HL-60/S4 (cell line): ENCODE measurements around the gene MARK2.
"Not testable (repeated sequence)": the region's sequence is repeated elsewhere in the genome, so short reads cannot be mapped to it uniquely, and the experiment has no call there.

Experiments
- in situ Hi-C: fragments of 300-500 bp; cut with MboI; formaldehyde crosslinking; loops from 2 replicates; pipeline ENCODE4 v1.14.3; 2022; ENCODE audit warnings: low sequenced_read_pairs

MARK2 gene

DNA sequence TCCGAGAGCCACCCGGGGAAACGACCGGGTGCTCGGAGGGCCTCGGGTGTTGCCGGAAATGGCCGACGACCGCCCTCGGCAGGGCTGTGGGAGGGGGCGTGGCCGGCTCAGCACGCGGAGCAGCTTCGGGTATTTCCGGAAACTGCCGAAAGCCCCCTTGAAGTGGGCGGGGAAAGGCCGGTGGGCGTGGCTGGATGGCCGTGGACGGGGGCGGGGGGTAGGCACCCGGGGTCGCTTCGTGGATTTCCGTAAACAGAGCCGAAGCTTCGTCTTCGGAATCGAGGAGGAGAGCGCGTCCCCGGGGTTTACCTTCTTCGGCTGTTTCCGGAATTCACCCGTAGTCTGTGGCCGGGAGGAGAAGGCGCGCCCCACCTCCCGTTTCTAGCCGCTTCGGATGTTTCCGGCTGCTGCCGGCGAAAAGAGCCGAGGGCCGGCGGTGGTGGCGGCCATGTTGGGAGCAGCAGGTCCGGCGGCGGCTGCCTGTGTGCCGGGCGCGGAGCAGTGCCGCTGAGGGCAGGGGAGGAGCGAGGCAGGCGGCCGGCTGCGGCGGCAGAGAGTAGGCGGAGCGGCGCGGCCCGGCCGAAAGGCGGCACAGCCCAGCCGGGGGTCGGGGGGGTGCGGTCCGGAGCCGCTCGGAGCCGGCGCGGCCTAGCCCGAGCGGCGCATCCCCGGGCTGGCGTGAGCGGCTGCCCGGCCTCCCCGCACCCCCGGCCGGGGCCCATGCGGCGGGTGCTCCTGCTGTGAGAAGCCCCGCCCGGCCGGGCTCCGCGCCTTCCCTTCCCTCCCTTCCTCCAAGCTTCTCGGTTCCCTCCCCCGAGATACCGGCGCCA, at the start of gene MARK2:
TSS of gene MARK2 (plus strand) at position 433 of the 830 bp plus-strand sequence. CDS start at position 830, 397 bp downstream.
- in situ Hi-C loops = loop anchor here (5.0 to 10.0 kb wide), 2 partner anchors 66 to 308 kb away; no protein-coding TSS in a partner anchor

- in situ Hi-C loops = no loop called here
Observed at GRCh38 chr11:63791495-63792167, 47.3 kb upstream of the MARK2 start.

DNA sequence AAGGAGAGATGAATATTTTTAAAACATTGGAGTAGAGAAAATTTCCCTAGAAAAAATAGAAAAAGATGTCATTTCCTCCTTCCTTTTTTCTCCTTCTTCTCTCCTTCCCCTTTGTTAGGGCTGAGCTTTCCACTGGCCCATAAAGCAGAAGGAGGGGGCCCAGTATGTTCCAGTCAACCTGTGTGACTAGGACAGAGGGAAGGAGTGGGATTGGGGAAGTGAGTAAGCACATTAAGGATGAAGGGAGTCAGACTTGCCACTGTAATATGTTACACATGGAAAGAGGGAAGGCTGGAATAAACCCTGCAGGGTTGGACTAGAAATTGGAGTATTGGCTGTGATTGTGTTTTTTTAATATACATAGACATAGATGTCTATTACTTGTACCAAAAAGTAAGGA, 45.7 kb upstream of the MARK2 start:
- in situ Hi-C loops = no loop called here

GRCh38 chr11:63795066-63795465, 43.8 kb upstream of the MARK2 start:
- in situ Hi-C loops = no loop called here

- in situ Hi-C loops = no loop called here
Observed at GRCh38 chr11:63800921-63801320, 38.0 kb upstream of the MARK2 start.

DNA sequence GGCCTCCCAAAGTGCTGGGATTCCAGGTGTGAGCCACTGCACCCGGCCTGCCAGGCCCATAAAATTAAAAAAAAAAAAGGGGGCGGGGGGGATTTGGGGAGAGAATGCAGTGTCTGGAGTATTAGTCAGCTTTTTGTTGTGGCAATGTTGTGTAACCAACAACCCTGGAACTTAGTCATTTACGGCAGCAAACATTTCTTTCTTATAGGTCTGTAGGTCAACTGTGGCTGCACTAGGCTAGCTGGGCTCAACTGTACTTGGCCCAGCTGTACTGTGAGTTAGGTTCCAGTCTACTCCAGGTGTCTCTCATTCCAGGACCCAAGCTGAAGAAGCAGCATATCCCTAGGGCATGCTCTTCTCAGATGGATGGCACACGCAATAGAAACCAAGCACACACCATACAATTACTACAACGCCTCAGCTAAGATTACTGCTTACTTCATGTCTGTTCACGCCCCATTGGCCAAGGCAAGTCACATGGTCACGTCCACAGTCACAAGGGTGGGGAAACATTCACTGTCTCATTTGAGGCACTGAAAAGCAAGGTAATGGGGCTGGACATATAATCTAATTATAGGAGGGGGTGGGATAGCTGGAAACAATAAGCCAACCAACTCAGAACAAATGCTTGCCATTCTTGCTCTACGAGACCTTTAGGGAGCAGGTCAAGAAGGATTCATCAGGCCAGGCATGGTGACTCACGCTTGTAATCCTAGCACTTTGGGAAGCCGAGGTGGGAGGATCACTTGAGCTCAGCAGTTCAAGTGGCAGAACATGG, 36.1 kb upstream of the MARK2 start:
- in situ Hi-C loops = no loop called here

GRCh38 chr11:63804259-63804658, 34.7 kb upstream of the MARK2 start:
- in situ Hi-C loops = no loop called here

DNA sequence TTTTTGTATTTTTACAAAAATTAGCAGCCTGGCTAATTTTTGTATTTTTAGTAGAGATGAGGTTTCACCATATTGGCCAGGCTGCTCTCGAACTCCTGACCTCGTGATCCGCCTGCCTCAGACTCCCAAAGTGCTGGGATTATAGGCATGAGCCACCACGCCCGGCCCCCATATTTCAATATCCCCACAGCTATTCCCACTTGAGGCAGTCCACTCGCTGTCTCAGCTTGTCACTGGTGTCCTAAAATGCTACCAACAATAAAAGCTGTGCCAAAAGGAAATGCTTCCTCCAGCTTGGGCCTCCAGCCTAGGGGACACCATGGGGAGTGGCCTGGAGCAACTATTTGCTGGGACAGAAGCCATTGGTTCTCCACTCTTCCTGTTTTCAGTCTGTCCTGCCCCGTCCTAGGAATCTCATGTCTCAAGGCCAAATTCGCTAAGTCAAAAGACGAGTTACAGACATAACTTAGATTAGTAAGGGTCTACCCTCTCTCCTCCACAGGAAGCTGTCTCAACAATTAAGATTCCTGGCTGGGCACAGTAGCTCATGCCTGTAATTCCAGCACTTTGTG, 33.0 kb upstream of the MARK2 start:
- in situ Hi-C loops = no loop called here

DNA sequence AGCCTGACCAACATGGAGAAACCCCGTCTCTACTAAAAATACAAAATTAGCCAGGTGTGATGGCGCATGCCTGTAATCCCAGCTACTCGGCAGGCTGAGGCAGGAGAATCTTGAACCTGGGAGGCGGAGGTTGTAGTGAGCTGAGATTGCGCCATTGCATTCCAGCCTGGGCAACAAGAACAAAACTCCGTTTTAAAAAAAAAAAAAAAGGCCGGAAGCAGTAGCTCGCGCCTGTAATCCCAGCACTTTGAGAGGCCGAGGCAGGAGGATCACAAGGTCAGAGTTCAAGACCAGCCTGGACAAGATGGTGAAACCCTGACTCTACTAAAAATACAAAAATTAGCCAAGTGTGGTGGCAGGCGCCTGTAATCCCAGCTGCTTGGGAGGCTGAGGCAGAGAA, 28.5 kb upstream of the MARK2 start:
- in situ Hi-C loops = not testable (repeated sequence)

GRCh38 chr11:63811522-63811921, 27.4 kb upstream of the MARK2 start:
- in situ Hi-C loops = no loop called here

- in situ Hi-C loops = no loop called here
Observed at GRCh38 chr11:63813035-63813562, 25.8 kb upstream of the MARK2 start, which contains the start of gene SPINDOC. Gene SPINDOC (plus strand): TSS chr11:63813456. CDS start chr11:63813687, 231 bp downstream.

- in situ Hi-C loops = no loop called here
Observed at GRCh38 chr11:63813563-63814382, 25.1 kb upstream of the MARK2 start.

DNA sequence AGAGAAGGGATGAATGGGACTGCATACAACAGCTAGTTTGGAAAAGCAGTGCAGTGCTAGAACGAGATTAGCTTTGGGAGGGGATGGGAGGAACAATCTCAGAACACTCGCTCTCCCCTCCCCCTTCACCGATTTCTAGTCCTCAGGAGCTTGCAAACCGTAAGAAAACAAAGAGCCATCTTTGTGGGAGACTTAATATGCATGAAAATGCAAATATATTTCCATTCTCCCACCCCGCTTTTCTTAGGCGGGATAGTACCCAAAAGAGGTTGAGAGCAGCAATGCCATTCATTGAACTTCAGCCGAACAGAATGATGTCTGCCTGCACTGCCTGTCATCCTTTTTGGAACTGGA, 24.6 kb upstream of the MARK2 start:
- in situ Hi-C loops = no loop called here

DNA sequence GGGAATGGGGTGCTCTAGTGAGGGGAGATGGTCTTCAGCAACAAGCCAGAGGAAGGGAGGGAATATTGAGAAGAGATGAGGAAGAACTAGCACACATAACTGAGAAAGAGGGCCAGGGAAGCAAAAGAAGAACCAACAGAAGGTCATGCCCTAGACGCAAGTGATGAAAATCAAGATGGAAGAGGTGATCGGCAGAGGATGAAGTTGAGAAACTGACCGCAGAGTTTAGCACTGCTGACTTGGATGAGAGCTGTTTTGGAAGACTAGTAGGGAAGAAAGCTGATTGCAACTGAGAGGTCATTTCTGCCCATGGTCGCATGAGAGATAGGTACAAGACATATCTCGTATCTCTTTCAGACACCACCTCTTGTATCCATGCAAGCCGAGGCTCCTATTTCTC, 22.7 kb upstream of the MARK2 start:
- in situ Hi-C loops = no loop called here

- in situ Hi-C loops = no loop called here
Observed at GRCh38 chr11:63816732-63817131, 22.2 kb upstream of the MARK2 start.

DNA sequence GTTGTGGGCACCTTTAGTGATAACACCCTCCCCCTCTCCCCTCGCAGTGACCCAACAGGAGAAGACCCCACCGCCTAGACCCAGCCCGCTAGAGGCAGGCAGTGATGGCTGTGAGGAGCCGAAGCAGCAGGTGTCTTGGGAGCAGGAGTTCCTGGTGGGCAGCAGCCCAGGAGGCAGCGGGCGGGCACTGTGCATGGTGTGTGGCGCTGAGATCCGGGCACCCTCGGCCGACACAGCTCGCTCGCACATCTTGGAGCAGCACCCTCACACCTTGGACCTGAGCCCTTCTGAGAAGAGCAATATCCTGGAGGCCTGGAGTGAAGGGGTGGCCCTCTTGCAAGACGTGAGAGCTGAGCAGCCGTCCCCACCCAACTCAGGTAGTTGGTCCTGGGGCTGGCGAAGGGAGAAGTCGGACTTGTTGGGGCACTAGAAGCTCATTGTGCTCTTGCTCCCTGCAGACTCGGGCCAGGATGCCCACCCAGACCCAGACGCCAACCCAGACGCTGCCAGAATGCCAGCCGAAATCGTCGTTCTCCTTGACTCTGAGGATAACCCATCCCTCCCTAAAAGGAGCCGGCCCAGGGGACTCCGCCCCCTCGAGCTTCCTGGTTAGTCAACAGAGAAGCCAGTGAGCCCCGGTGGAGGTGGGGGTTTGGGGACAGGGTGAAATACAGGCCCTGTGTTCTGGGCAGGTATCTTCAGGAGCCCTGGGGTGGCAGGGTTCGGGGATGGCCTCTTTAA, 21.0 kb upstream of the MARK2 start:
- in situ Hi-C loops = no loop called here

DNA sequence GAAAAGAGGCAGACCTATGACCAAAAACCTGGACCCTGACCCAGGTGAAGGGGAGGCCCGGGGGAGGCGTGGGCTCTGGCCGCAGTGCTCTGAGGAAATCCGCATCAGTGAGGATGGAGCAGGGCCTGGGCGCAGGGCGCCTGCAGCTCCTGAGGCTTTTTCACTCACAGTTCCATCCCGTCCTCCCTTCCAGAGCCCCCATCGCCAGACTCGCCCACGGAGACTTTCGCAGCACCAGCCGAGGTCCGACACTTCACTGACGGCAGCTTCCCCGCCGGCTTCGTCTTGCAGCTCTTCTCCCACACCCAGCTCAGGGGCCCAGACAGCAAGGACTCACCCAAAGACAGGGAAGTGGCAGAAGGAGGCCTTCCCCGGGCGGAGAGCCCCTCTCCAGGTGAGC, 20.3 kb upstream of the MARK2 start:
- in situ Hi-C loops = no loop called here

- in situ Hi-C loops = no loop called here
Observed at GRCh38 chr11:63821411-63821810, 17.5 kb upstream of the MARK2 start.

GRCh38 chr11:63826471-63827190, 12.3 kb upstream of the MARK2 start:
- in situ Hi-C loops = no loop called here
